ENCODE results near the gene FBRS. TPM values are rescaled to one million over a fixed set of nuclear protein-coding genes. Genes with fewer than 3 reads are reported as not detected.

The FBRS gene
- total and polyA plus RNA-seq, 8 donors, result 19.7 to 185 (median 26.3) TPM

DNA sequence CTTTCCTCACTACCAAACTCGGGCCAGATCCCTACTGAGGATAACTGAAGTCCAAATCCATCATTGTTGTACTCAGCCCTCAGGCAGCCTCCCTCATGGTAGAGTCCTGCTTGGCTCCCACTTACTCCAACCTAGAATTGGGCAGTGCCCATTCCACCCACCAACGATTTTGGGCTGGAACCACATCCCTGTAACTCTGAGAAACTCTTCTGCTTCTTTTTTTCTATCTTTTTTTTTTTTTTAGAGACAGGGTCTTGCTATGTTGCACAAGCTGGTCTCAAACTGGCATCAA lies 6.3 kb upstream of the FBRS start:
- WGBS, 5 donors, result 7 to 24% (median 13%) methylated on average over 2 of the region's 2 CpGs
- peaks cover 38 to 49% (median 46%) of the 10 kb centered on the region in 4 donors for H3K36me3 ChIP-seq

DNA sequence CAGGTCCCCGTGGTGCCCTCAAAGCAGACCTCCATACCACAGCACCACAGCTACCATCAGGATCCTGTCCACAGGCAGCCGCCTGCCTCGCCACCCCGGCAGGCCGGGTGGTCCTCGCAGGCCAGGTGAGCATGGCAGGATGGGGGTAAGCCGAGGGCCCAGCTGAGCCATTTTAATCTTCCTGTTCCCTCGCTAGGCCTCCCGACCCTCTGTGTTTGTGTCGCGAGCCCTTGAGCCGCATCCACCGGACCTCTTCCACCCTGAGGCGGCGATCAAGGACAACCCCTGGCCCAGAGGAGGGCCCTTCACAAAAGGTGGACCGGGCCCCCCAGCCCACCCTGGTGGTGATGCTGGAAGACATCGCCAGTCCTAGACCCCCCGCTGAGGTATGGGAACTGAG lies 5.5 kb upstream of the FBRS start:
- TF ChIP-seq, protein P1, sequence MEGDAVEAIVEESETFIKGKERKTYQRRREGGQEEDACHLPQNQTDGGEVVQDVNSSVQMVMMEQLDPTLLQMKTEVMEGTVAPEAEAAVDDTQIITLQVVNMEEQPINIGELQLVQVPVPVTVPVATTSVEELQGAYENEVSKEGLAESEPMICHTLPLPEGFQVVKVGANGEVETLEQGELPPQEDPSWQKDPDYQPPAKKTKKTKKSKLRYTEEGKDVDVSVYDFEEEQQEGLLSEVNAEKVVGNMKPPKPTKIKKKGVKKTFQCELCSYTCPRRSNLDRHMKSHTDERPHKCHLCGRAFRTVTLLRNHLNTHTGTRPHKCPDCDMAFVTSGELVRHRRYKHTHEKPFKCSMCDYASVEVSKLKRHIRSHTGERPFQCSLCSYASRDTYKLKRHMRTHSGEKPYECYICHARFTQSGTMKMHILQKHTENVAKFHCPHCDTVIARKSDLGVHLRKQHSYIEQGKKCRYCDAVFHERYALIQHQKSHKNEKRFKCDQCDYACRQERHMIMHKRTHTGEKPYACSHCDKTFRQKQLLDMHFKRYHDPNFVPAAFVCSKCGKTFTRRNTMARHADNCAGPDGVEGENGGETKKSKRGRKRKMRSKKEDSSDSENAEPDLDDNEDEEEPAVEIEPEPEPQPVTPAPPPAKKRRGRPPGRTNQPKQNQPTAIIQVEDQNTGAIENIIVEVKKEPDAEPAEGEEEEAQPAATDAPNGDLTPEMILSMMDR (IDR thresholded peaks at IDR 0.05), result no peak
- no peak for TF ChIP-seq POLR2AphosphoS5 (IDR thresholded peaks at IDR 0.05)
- no peak for TF ChIP-seq EP300 (IDR thresholded peaks at IDR 0.05)
- TF ChIP-seq POLR2A (IDR thresholded peaks at IDR 0.05), result no peak
- peaks cover 31 to 52% (median 42%) of the 10 kb centered on the region in 4 donors for H3K4me1 ChIP-seq
- intact Hi-C loops (cut with DNase I; ENCODE audit: low total_unique reads), result loop anchor here (10.0 kb wide), 1 partner anchor 88 kb away; no protein-coding TSS in a partner anchor
- peaks cover 38 to 49% (median 47%) of the 10 kb centered on the region in 4 donors for H3K36me3 ChIP-seq
- no peaks in the 10 kb centered on the region for H3K9me3 ChIP-seq
- H3K4me3 ChIP-seq, result peak overlapping the region in 2 of 4 donors; percentile 74 to 88
- WGBS, 5 donors, result 86 to 95% (median 93%) methylated on average over 11 to 18 of the region's 18 CpGs
- no peaks in the 10 kb centered on the region for H3K27me3 ChIP-seq
- H3K27ac ChIP-seq, result peak overlapping the region in 3 of 5 donors; percentile 95 to 99 (median 97)
- no peak for DNase-seq

More for the DNA sequence above, 6.3 kb upstream of the FBRS start:
- Histone ChIP-seq H3K4me3 (peak overlapping the region; percentile 74 to 96 (median 85)), H3K27me3 (no peaks in the 10 kb centered on the region), H3K4me1 (peaks cover 24 to 45% (median 35%) of the 10 kb centered on the region in 4 donors), H3K27ac (peak overlapping the region; percentile 91 to 99 (median 96)), H3K9me3 (no peaks in the 10 kb centered on the region)
- DNase-seq, result no peak
- TF ChIP-seq POLR2A (IDR thresholded peaks at IDR 0.05), result no peak
- TF ChIP-seq, protein P1 (IDR thresholded peaks at IDR 0.05), result no peak
- no peak for TF ChIP-seq EP300 (IDR thresholded peaks at IDR 0.05)
- TF ChIP-seq POLR2AphosphoS5 (IDR thresholded peaks at IDR 0.05), result no peak
- intact Hi-C loops (cut with DNase I; ENCODE audit: low total_unique reads), result loop anchor here (10.0 kb wide), 1 partner anchor 87 kb away; no protein-coding TSS in a partner anchor

DNA sequence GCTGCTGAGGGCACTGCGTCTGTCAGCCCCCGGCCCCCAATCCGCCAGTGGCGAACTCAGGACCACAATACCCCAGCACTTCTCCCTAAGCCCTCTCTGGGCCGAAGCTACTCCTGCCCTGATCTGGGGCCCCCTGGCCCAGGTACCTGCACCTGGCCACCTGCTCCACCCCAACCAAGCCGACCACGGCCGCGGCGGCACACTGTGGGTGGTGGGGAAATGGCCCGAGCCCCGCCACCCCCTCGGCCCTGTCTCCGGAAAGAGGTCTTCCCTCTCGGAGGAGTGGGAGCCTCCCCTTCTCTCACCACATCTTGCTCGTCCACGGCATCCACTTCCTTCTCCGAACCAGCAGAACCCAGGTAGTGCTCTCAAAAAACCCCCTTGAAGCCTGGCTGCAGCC lies 3.4 kb upstream of the FBRS start:
- TF ChIP-seq POLR2A (IDR thresholded peaks at IDR 0.05) (no peak), POLR2AphosphoS5 (IDR thresholded peaks at IDR 0.05) (no peak)
- TF ChIP-seq, protein P1 (IDR thresholded peaks at IDR 0.05), result no peak
- no peak overlapping the region for H3K4me3 ChIP-seq
- H3K9me3 ChIP-seq, result no peaks in the 10 kb centered on the region
- H3K27ac ChIP-seq, result no peak overlapping the region
- intact Hi-C loops (cut with DNase I; ENCODE audit: low total_unique reads), result loop anchor here (10.0 kb wide), 1 partner anchor 90 kb away; no protein-coding TSS in a partner anchor
- WGBS, 5 donors, result 91 to 94% (median 93%) methylated on average over 16 to 18 of the region's 18 CpGs
- no peak for DNase-seq
- H3K36me3 ChIP-seq, result peaks cover 38 to 49% (median 47%) of the 10 kb centered on the region in 4 donors
- H3K27me3 ChIP-seq, result no peaks in the 10 kb centered on the region
- H3K4me1 ChIP-seq, result peaks cover 26 to 47% (median 40%) of the 10 kb centered on the region in 4 donors

DNA sequence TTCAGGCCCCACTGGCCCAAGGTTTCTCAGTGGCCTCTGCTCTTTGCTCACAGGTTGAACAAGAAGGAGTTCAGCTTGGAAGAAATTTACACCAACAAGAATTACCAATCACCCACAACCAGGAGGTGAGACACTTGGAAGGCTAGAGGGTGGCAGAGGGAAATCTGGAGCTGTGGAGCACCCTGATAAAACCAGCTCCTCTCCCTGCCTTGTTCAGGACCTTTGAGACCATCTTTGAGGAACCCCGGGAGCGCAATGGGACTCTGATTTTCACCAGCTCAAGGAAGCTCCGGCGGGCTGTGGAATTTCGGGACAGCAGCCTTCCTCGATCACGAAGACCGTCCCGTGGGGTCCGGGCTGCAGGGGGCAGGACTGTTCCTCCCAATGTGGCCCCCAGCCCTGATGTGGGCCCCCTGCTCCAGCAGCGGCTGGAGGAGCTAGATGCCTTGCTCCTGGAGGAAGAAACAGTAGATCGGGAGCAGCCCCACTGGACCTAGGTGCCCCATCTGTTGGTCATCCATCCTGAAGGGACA lies 2.4 kb upstream of the FBRS start:
- no peak overlapping the region for H3K4me3 ChIP-seq
- peaks cover 31 to 54% (median 47%) of the 10 kb centered on the region in 4 donors for H3K4me1 ChIP-seq
- 92 to 97% (median 97%) methylated on average over 12 of the region's 12 CpGs for WGBS, 5 donors
- no peaks in the 10 kb centered on the region for H3K27me3 ChIP-seq
- DNase-seq, result no peak
- intact Hi-C loops (cut with DNase I; ENCODE audit: low total_unique reads), result loop anchor here (10.0 kb wide), 1 partner anchor 91 kb away; no protein-coding TSS in a partner anchor
- peak overlapping the region in 1 of 5 donors; percentile 98 for H3K27ac ChIP-seq
- H3K36me3 ChIP-seq, result peaks cover 38 to 53% (median 51%) of the 10 kb centered on the region in 4 donors
- TF ChIP-seq EP300 (IDR thresholded peaks at IDR 0.05) (no peak), POLR2A (IDR thresholded peaks at IDR 0.05) (no peak), POLR2AphosphoS5 (IDR thresholded peaks at IDR 0.05) (no peak)
- TF ChIP-seq, protein P1 (IDR thresholded peaks at IDR 0.05), result no peak
- H3K9me3 ChIP-seq, result no peaks in the 10 kb centered on the region
